ENCODE measurements around the gene TRPC4AP. TPM values are rescaled to one million over a fixed set of nuclear protein-coding genes. Genes with fewer than 3 reads are reported as not detected.

Gene TRPC4AP
- polyA plus RNA-seq, 2 of the 4 experiments (the other 2 are of a cell fraction), result 51.4 to 55.3 TPM

- TF ChIP-seq, protein P1, sequence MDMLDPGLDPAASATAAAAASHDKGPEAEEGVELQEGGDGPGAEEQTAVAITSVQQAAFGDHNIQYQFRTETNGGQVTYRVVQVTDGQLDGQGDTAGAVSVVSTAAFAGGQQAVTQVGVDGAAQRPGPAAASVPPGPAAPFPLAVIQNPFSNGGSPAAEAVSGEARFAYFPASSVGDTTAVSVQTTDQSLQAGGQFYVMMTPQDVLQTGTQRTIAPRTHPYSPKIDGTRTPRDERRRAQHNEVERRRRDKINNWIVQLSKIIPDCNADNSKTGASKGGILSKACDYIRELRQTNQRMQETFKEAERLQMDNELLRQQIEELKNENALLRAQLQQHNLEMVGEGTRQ (IDR thresholded peaks at IDR 0.05), result no peak
- TF ChIP-seq ESRRA (IDR thresholded peaks at IDR 0.05; ENCODE audit: borderline replicate concordance, low read length), result no peak
- TF ChIP-seq, protein P2, sequence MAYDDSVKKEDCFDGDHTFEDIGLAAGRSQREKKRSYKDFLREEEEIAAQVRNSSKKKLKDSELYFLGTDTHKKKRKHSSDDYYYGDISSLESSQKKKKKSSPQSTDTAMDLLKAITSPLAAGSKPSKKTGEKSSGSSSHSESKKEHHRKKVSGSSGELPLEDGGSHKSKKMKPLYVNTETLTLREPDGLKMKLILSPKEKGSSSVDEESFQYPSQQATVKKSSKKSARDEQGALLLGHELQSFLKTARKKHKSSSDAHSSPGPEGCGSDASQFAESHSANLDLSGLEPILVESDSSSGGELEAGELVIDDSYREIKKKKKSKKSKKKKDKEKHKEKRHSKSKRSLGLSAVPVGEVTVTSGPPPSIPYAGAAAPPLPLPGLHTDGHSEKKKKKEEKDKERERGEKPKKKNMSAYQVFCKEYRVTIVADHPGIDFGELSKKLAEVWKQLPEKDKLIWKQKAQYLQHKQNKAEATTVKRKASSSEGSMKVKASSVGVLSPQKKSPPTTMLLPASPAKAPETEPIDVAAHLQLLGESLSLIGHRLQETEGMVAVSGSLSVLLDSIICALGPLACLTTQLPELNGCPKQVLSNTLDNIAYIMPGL (CRISPR knock-in tag; IDR thresholded peaks at IDR 0.05; ENCODE audit: borderline replicate concordance), result no peak
- TF ChIP-seq CEBPB (IDR thresholded peaks at IDR 0.05), result no peak
- TF ChIP-seq HOXB13 (CRISPR knock-in tag; IDR thresholded peaks at IDR 0.05; ENCODE audit: low read depth), result no peak
Observed at GRCh38 chr20:35023624-35024023, 69.0 kb downstream of the TRPC4AP start (continued).

DNA sequence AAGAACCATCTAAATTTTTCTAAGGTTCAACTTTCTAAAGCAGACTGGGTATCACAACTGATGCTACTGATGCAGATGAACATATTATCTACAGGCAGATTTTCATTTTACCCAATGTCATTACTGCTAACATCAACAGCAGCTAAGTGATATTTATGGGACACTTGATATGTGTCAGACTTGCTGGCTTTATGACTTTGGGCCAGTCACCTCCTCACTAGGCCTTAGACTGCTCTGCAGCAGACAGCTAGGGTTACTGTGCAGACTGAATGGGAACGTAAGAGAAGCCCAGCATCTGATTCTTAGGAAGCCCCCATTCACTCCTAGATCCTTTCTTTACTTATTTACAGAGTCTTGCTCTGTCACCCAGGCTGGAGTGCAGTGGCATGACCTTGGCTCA, 70.8 kb downstream of the TRPC4AP start:
- Histone ChIP-seq H3K27ac (no peak overlapping the region), H3K4me2 (no peak overlapping the region), H3K4me3 (no peak overlapping the region), H3K4me1 (no peaks in the 10 kb centered on the region), H3K9me3 (no peaks in the 10 kb centered on the region)
- no peak for FAIRE-seq
- ChIA-PET CTCF (interaction anchor here (1.1 kb wide), 1 partner anchor 9 kb away, joined by 6 read pairs; no protein-coding TSS in a partner anchor), POLR2A (no interaction called here)
- no peak for TF ChIP-seq RARB (CRISPR knock-in tag; IDR thresholded peaks at IDR 0.05)
- TF ChIP-seq, protein P3, sequence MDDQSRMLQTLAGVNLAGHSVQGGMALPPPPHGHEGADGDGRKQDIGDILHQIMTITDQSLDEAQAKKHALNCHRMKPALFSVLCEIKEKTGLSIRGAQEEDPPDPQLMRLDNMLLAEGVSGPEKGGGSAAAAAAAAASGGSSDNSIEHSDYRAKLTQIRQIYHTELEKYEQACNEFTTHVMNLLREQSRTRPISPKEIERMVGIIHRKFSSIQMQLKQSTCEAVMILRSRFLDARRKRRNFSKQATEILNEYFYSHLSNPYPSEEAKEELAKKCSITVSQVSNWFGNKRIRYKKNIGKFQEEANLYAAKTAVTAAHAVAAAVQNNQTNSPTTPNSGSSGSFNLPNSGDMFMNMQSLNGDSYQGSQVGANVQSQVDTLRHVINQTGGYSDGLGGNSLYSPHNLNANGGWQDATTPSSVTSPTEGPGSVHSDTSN (IDR thresholded peaks at IDR 0.05), result no peak
- TF ChIP-seq RFX5 (IDR thresholded peaks at IDR 0.05), result no peak
- no peak for TF ChIP-seq EHF (CRISPR knock-in tag; IDR thresholded peaks at IDR 0.05)
- TF ChIP-seq POLR2AphosphoS2 (conservative IDR thresholded peaks at IDR 0.05; ENCODE audit: low read length), result no peak
- no peak for TF ChIP-seq TP53 (CRISPR knock-in tag; IDR thresholded peaks at IDR 0.05)
- no peak for TF ChIP-seq JUN (IDR thresholded peaks at IDR 0.05)
- no peak for TF ChIP-seq ZC3H11A (IDR thresholded peaks at IDR 0.05)
- TF ChIP-seq RCOR1 (IDR thresholded peaks at IDR 0.05; ENCODE audit: low read depth, low read length), result no peak
- TF ChIP-seq ZFP36 (IDR thresholded peaks at IDR 0.05; ENCODE audit: borderline replicate concordance, partially characterized antibody), result no peak
- no peak for TF ChIP-seq HES2 (IDR thresholded peaks at IDR 0.05)
- no peak for TF ChIP-seq E2F6 (IDR thresholded peaks at IDR 0.05; ENCODE audit: borderline replicate concordance, low read depth)
- TF ChIP-seq HOXB13 (CRISPR knock-in tag; IDR thresholded peaks at IDR 0.05; ENCODE audit: low read depth), result no peak
- no peak for TF ChIP-seq FOSL2 (IDR thresholded peaks at IDR 0.05)
- TF ChIP-seq FOSL2 (CRISPR knock-in tag; IDR thresholded peaks at IDR 0.05), result no peak
- TF ChIP-seq CBX2 (IDR thresholded peaks at IDR 0.05; ENCODE audit: borderline replicate concordance, low read depth), result no peak
- no peak for TF ChIP-seq CEBPB (IDR thresholded peaks at IDR 0.05)
- DNase-seq (ENCODE audit: low read depth in 1 of 2, low spot score in 1 of 2), result no peak
- 100% methylated on average over 1 of the region's 1 CpG for WGBS (ENCODE audit: missing lambda C conversion rate)
- no peak for ATAC-seq

DNA sequence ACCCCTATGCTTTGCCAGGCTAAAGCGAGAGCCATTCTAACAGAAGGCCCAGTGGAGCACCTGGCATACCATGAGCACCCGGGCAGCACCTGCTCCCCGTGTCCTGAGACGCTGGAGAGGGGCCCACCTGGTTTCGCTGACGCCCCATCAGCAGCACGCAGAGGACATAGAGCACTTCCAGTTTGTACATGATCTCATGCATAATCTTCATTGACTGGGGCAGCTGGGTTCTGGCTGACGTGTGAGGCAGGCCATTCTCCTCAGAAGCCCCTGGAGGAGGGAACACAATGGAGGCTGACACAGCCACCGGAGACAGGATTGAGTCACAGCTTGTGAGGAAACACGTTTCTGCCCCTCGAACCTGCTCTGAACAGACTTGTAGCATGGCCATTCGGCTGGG, 71.5 kb downstream of the TRPC4AP start:
- Histone ChIP-seq H3K9me3 (no peaks in the 10 kb centered on the region), H3K4me1 (no peaks in the 10 kb centered on the region), H3K27ac (no peak overlapping the region), H3K4me2 (no peak overlapping the region), H3K4me3 (no peak overlapping the region)
- ChIA-PET POLR2A (no interaction called here), CTCF (interaction anchor here (1.1 kb wide), 1 partner anchor 10 kb away, joined by 6 read pairs; no protein-coding TSS in a partner anchor)
- FAIRE-seq (no peak), DNase-seq (ENCODE audit: low read depth in 1 of 2, low spot score in 1 of 2) (no peak), ATAC-seq (no peak)
- no peak for TF ChIP-seq NR3C1 (IDR thresholded peaks at IDR 0.05)
- no peak for TF ChIP-seq HDAC2 (IDR thresholded peaks at IDR 0.05)
- TF ChIP-seq NFE2L2 (conservative IDR thresholded peaks at IDR 0.05; ENCODE audit: low read length), result no peak
- no peak for TF ChIP-seq TP53 (CRISPR knock-in tag; IDR thresholded peaks at IDR 0.05)
- no peak for TF ChIP-seq ZSCAN20 (CRISPR knock-in tag; IDR thresholded peaks at IDR 0.05)
- 91% methylated on average over 12 of the region's 12 CpGs for WGBS (ENCODE audit: missing lambda C conversion rate)
